WTC11 (cell line): ENCODE results near the gene MIER2. TPM values are rescaled to one million over a fixed set of nuclear protein-coding genes. Genes with fewer than 3 reads are reported as not detected.
A peak's percentile ranks its signal among the peaks of the same experiment; 100 is the strongest.

Source experiments
- ATAC-seq: fragments of 200-7000 bp; cut with Tn5 transposase; 2 replicates; pipeline ENCODE4 v1.10.0; 2021; ENCODE audit warnings: mild to moderate bottlenecking, moderate library complexity
- CTCF ChIA-PET: fragments of 300-600 bp; sonication (Branson Sonifier 250); formaldehyde crosslinking; loops from one replicate; lab custom pipeline; 2021; ENCODE audit warnings: antibody characterized with exemption; lab: Charles Lee
- POLR2A ChIA-PET: fragments of 350-600 bp; sonication (Branson Sonifier 250); formaldehyde crosslinking; loops from one replicate; lab custom pipeline; 2021; ENCODE audit warnings: antibody characterized with exemption; lab: Charles Lee
- DNase-seq: peaks from one replicate; pipeline ENCODE4 v3.0.0; 2021; ENCODE audit warnings: low spot score
- H3K27ac Mint-ChIP-seq: 2 replicates; pipeline ENCODE4 v1.8.0; 2021; ENCODE audit warnings: mixed read lengths
- H3K27me3 Mint-ChIP-seq: 2 replicates; pipeline ENCODE4 v1.8.0; 2021; ENCODE audit warnings: low read depth, mild to moderate bottlenecking, moderate library complexity, mixed read lengths
- H3K36me3 Mint-ChIP-seq: 2 replicates; pipeline ENCODE4 v1.8.0; 2021; ENCODE audit warnings: mixed read lengths
- H3K4me1 Mint-ChIP-seq: 2 replicates; pipeline ENCODE4 v1.8.0; 2022; ENCODE audit warnings: mixed read lengths
- H3K4me3 Mint-ChIP-seq: 2 replicates; pipeline ENCODE4 v1.8.0; 2021; ENCODE audit warnings: mild to moderate bottlenecking, moderate library complexity, mixed read lengths
- H3K9me3 Mint-ChIP-seq: 2 replicates; pipeline ENCODE4 v1.8.0; 2021; ENCODE audit warnings: mixed read lengths
- AFF4 ChIP-seq: sonication (generic); formaldehyde crosslinking; IDR thresholded peaks from 2 replicates; pipeline ENCODE4 v1.8.1; 2023; ENCODE audit warnings: mild to moderate bottlenecking, missing genetic modification reagents, borderline replicate concordance
- AR ChIP-seq: fragments of 250-450 bp; sonication (Bioruptor Pico); IDR thresholded peaks from 2 replicates; pipeline ENCODE4 v1.9.0; 2021; ENCODE audit warnings: mild to moderate bottlenecking
- ATF1 ChIP-seq: sonication (generic); formaldehyde crosslinking; IDR thresholded peaks from 2 replicates; pipeline ENCODE4 v1.8.1; 2023; ENCODE audit warnings: mild to moderate bottlenecking, moderate library complexity, missing genetic modification reagents
- ESRRA ChIP-seq: sonication (generic); formaldehyde crosslinking; IDR thresholded peaks from 2 replicates; pipeline ENCODE4 v1.8.1; 2022; ENCODE audit warnings: mild to moderate bottlenecking, missing genetic modification reagents, borderline replicate concordance
- FOXJ3 ChIP-seq: sonication (generic); formaldehyde crosslinking; IDR thresholded peaks from 2 replicates; pipeline ENCODE4 v1.9.0; 2021; ENCODE audit warnings: missing genetic modification reagents, mild to moderate bottlenecking, borderline replicate concordance
- GTF2I ChIP-seq: fragments of 250-450 bp; sonication (Bioruptor Pico); conservative IDR thresholded peaks from 2 replicates; pipeline ENCODE4 v1.4.0; 2021; ENCODE audit warnings: mild to moderate bottlenecking
- IRF2 ChIP-seq: sonication (generic); formaldehyde crosslinking; IDR thresholded peaks from 2 replicates; pipeline ENCODE4 v1.8.0; 2022; ENCODE audit warnings: low read depth, missing genetic modification reagents, borderline replicate concordance
- KAT7 ChIP-seq: sonication (generic); formaldehyde crosslinking; IDR thresholded peaks from 2 replicates; pipeline ENCODE4 v1.8.1; 2023; ENCODE audit warnings: missing genetic modification reagents, mild to moderate bottlenecking, borderline replicate concordance
- NR1H2 ChIP-seq: sonication (generic); formaldehyde crosslinking; IDR thresholded peaks from 2 replicates; pipeline ENCODE4 v1.9.0; 2021; ENCODE audit warnings: mild to moderate bottlenecking, moderate library complexity, missing genetic modification reagents
- NR2C2 ChIP-seq: sonication (generic); formaldehyde crosslinking; IDR thresholded peaks from 2 replicates; pipeline ENCODE4 v1.8.0; 2022; ENCODE audit warnings: mild to moderate bottlenecking, missing genetic modification reagents
- OVOL2 ChIP-seq: fragments of 250-450 bp; sonication (Bioruptor Pico); IDR thresholded peaks from 2 replicates; pipeline ENCODE4 v1.9.0; 2021; ENCODE audit warnings: mild to moderate bottlenecking, borderline replicate concordance
- SP1 ChIP-seq: sonication (generic); formaldehyde crosslinking; conservative IDR thresholded peaks from 2 replicates; pipeline ENCODE4 v1.8.1; 2022; ENCODE audit warnings: missing genetic modification reagents
- TEAD1 ChIP-seq: sonication (generic); formaldehyde crosslinking; IDR thresholded peaks from 2 replicates; pipeline ENCODE4 v1.8.0; 2022; ENCODE audit warnings: mild to moderate bottlenecking, missing genetic modification reagents
- ZNF121 ChIP-seq: sonication (generic); formaldehyde crosslinking; IDR thresholded peaks from 2 replicates; pipeline ENCODE4 v1.8.0; 2023; ENCODE audit warnings: missing genetic modification reagents
- ZNF219 ChIP-seq: sonication (generic); formaldehyde crosslinking; IDR thresholded peaks from 2 replicates; pipeline ENCODE4 v1.8.0; 2023; ENCODE audit warnings: missing genetic modification reagents, mild to moderate bottlenecking, borderline replicate concordance
- ZNF232 ChIP-seq: sonication (generic); formaldehyde crosslinking; IDR thresholded peaks from 2 replicates; pipeline ENCODE4 v1.8.0; 2022; ENCODE audit warnings: mild to moderate bottlenecking, missing genetic modification reagents
- ZNF396 ChIP-seq: fragments of 250-450 bp; sonication (Bioruptor Pico); IDR thresholded peaks from 2 replicates; pipeline ENCODE4 v1.8.0; 2021; ENCODE audit warnings: mild to moderate bottlenecking, moderate library complexity, borderline replicate concordance
- ZNF671 ChIP-seq: fragments of 250-450 bp; sonication (Bioruptor Pico); IDR thresholded peaks from 2 replicates; pipeline ENCODE4 v1.8.0; 2021; ENCODE audit warnings: mild to moderate bottlenecking
- total RNA-seq: library from RNA; stranded (reverse); gene quantifications from 3 replicates; pipeline ENCODE4 v1.2.3, GENCODE V29; 2021
- TF ChIP-seq, protein P1 (sequence below): sonication (generic); formaldehyde crosslinking; IDR thresholded peaks from 2 replicates; pipeline ENCODE4 v1.8.1; 2022; ENCODE audit warnings: low read depth, mild to moderate bottlenecking, moderate library complexity, missing genetic modification reagents, borderline replicate concordance
- TF ChIP-seq, protein P2 (sequence below): sonication (generic); formaldehyde crosslinking; IDR thresholded peaks from 2 replicates; pipeline ENCODE4 v1.8.1; 2023; ENCODE audit warnings: mild to moderate bottlenecking, missing genetic modification reagents, moderate library complexity
- TF ChIP-seq, protein P3 (sequence below): sonication (generic); formaldehyde crosslinking; IDR thresholded peaks from 2 replicates; pipeline ENCODE4 v1.8.1; 2023; ENCODE audit warnings: mild to moderate bottlenecking, moderate library complexity, missing genetic modification reagents

MIER2 gene
- total RNA-seq, 1 experiment from 2014 or later, result 56.3 TPM

DNA sequence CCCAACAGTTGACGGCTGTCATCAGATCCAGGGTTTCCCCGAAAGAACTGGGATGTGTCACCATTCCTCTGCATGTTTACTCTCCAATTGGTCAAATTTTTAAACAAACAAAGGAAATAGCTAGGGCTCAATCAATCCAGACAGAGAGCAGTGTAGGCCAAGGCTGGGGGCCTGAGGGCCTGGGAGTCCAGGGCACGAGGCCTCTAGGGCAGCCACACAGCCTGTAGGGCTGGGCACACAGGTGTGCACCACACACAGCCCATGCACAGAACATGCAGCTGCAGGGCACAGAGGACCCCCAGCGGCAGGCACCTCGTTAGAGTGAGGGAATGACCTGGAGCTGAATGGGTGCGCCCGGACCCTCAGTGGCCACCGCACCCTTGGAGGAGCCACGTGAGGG, 9.5 kb downstream of the MIER2 start:
- peaks cover 35% of the 10 kb centered on the region for H3K36me3 Mint-ChIP-seq
- CTCF ChIA-PET, result no interaction called here
- H3K4me3 Mint-ChIP-seq, result no peak overlapping the region
- no peaks in the 10 kb centered on the region for H3K27me3 Mint-ChIP-seq
- 0 out of 2 replicates have a peak overlapping the region, but pooled peaks have one; percentile 19 for H3K27ac Mint-ChIP-seq
- no peak for DNase-seq
- peaks cover 4% of the 10 kb centered on the region for H3K9me3 Mint-ChIP-seq
- ATAC-seq, result no peak
- no peak for TF ChIP-seq TEAD1 (CRISPR knock-in tag)
- no peak for TF ChIP-seq KAT7 (CRISPR knock-in tag)
- TF ChIP-seq, protein P1, sequence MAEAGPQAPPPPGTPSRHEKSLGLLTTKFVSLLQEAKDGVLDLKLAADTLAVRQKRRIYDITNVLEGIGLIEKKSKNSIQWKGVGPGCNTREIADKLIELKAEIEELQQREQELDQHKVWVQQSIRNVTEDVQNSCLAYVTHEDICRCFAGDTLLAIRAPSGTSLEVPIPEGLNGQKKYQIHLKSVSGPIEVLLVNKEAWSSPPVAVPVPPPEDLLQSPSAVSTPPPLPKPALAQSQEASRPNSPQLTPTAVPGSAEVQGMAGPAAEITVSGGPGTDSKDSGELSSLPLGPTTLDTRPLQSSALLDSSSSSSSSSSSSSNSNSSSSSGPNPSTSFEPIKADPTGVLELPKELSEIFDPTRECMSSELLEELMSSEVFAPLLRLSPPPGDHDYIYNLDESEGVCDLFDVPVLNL, result no peak
- no peak for TF ChIP-seq ZNF232 (CRISPR knock-in tag)
- TF ChIP-seq AR (CRISPR knock-in tag), result no peak
- no peaks in the 10 kb centered on the region; the same call in 1 of the 2 replicates for H3K4me1 Mint-ChIP-seq
- POLR2A ChIA-PET, result no interaction called here

- Mint-ChIP-seq H3K9me3 (peaks cover 4% of the 10 kb centered on the region), H3K4me1 (no peaks in the 10 kb centered on the region; the same call in 1 of the 2 replicates), H3K4me3 (no peak overlapping the region), H3K27ac (0 out of 2 replicates have a peak overlapping the region, but pooled peaks have one; percentile 19), H3K27me3 (no peaks in the 10 kb centered on the region), H3K36me3 (peaks cover 36% of the 10 kb centered on the region)
- DNase-seq, result no peak
- ChIA-PET POLR2A (no interaction called here), CTCF (no interaction called here)
- no peak for ATAC-seq
- TF ChIP-seq SP1 (no peak), OVOL2 (no peak), ZNF121 (CRISPR knock-in tag) (no peak), ESRRA (CRISPR knock-in tag) (no peak), AFF4 (CRISPR knock-in tag) (no peak), NR1H2 (CRISPR knock-in tag) (no peak), GTF2I (no peak), IRF2 (CRISPR knock-in tag) (no peak), ZNF671 (CRISPR knock-in tag) (no peak), ZNF396 (CRISPR knock-in tag) (no peak), AR (CRISPR knock-in tag) (no peak), NR2C2 (CRISPR knock-in tag) (no peak), ATF1 (CRISPR knock-in tag) (no peak), ZNF219 (CRISPR knock-in tag) (no peak), FOXJ3 (no peak)
- TF ChIP-seq, protein P2, sequence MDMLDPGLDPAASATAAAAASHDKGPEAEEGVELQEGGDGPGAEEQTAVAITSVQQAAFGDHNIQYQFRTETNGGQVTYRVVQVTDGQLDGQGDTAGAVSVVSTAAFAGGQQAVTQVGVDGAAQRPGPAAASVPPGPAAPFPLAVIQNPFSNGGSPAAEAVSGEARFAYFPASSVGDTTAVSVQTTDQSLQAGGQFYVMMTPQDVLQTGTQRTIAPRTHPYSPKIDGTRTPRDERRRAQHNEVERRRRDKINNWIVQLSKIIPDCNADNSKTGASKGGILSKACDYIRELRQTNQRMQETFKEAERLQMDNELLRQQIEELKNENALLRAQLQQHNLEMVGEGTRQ (CRISPR knock-in tag), result no peak
- TF ChIP-seq, protein P3, sequence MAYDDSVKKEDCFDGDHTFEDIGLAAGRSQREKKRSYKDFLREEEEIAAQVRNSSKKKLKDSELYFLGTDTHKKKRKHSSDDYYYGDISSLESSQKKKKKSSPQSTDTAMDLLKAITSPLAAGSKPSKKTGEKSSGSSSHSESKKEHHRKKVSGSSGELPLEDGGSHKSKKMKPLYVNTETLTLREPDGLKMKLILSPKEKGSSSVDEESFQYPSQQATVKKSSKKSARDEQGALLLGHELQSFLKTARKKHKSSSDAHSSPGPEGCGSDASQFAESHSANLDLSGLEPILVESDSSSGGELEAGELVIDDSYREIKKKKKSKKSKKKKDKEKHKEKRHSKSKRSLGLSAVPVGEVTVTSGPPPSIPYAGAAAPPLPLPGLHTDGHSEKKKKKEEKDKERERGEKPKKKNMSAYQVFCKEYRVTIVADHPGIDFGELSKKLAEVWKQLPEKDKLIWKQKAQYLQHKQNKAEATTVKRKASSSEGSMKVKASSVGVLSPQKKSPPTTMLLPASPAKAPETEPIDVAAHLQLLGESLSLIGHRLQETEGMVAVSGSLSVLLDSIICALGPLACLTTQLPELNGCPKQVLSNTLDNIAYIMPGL (CRISPR knock-in tag), result no peak
Observed at GRCh38 chr19:334296-335071, 10.1 kb downstream of the MIER2 start.
